PC-9 (cell line): Measurements from ENCODE around the gene OGFOD2.

Experiments used
- CTCF ChIP-seq: fragments of 200-600 bp; sonication (generic); conservative IDR thresholded peaks from 2 replicates; pipeline ENCODE4 v1.6.1; 2017; ENCODE audit warnings: mixed run types, antibody characterized with exemption, mild to moderate bottlenecking, moderate library complexity
- EZH2 ChIP-seq: fragments of 200-600 bp; sonication (generic); IDR thresholded peaks from 2 replicates; pipeline ENCODE4 v1.8.0; 2017; ENCODE audit warnings: antibody characterized with exemption, low read depth

- TF ChIP-seq CTCF (no peak), EZH2 (no peak)
Observed at GRCh38 chr12:123000578-123000977, 25.5 kb downstream of the OGFOD2 start.
